HuH-7.5 (cell line): ENCODE measurements around the gene STIP1.

ENCODE experiments used
- DNase-seq: peaks from one replicate; pipeline ENCODE4 v3.0.0; 2011; ENCODE audit warnings: low spot score

Gene STIP1

DNA sequence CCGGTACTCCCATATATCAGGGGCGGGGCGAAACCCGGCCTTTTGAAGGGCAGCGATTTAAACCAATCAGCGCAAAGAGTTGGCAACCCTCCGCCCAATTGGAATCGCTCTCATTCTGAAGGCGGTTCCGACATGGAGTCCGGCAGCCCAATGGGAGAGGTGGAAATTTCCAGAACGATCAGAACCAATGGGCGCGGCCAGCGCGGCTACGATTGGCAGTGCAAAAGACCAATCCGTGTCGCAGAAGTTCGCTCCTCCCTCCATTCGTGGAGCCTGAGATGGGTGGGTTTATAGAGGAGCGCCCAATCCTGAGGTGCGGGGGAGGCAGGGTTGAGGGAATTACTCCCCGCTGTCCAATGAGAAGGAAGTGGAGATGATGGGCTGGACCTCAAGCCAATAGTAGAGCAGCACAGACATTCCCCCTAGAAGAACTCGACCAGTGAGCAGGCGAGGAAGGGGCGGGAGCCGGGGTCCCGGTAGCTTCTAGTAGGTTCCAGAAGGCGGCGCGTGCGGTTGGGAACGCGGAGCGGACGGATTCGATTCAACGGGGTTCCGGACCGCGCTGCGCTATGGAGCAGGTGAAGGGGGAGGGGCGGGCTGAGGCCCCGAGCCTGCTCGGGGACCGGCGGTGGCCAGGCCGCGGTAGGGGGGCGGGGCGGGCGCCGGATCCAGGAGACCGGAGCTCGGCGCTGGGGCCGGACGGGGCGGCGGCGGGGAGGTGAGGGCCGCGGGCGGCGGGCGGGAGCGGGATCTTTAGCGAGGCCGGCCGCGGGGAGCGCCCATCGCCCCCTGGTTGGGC lies at the start of gene STIP1:
Gene STIP1, plus strand, starts transcription at position 479 of the 799 bp plus-strand sequence. Its CDS starts 91 bp downstream, at position 570.
- peak; percentile 97 for DNase-seq

- no peak for DNase-seq
These were observed 49.1 kb upstream of the STIP1 start for GRCh38 chr11:64136765-64137441.

DNA sequence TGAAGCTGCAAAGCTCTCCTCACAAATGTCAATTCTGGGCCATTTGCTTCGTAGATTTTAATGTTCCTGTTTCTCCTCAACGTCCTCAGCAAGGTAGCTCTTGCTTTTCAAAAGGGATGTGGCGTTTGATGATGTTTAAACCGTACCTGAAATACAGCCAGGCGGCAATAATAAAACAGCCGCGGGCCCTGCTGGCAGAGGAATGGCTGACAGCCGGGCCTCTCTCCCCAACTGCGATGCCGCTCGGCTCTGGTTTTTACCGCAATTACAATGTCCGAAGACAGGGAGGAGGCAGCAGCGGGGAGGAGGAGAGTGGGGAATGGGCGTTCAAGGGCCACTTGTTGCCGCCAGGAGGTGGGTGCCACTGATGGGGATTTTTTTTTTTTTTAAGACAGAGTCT lies 47.6 kb upstream of the STIP1 start:
- no peak for DNase-seq

DNA sequence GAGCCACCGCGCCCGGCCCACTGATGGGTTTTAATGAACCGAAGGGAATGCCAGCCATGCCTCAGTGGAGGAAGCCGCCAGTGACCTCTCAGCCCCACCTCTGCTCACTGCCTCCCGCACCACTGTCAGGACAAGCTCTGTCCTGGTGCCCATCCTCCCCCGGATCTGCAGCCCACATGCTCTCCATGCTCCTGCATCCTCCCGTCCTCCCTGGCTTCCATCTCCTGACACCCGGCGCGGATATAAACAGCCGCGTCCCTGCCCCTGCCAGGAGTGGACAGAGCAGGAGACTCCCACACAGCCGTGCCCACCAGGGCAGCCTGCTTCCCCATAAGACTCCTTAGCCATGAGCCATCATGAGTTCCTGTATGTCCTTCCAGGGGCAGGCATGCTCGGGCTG lies 46.9 kb upstream of the STIP1 start:
- no peak for DNase-seq

- DNase-seq, result no peak
These were observed 45.9 kb upstream of the STIP1 start for GRCh38 chr11:64140082-64140481.

GRCh38 chr11:64141081-64141783 lies 44.7 kb upstream of the STIP1 start:
- DNase-seq, result no peak

DNA sequence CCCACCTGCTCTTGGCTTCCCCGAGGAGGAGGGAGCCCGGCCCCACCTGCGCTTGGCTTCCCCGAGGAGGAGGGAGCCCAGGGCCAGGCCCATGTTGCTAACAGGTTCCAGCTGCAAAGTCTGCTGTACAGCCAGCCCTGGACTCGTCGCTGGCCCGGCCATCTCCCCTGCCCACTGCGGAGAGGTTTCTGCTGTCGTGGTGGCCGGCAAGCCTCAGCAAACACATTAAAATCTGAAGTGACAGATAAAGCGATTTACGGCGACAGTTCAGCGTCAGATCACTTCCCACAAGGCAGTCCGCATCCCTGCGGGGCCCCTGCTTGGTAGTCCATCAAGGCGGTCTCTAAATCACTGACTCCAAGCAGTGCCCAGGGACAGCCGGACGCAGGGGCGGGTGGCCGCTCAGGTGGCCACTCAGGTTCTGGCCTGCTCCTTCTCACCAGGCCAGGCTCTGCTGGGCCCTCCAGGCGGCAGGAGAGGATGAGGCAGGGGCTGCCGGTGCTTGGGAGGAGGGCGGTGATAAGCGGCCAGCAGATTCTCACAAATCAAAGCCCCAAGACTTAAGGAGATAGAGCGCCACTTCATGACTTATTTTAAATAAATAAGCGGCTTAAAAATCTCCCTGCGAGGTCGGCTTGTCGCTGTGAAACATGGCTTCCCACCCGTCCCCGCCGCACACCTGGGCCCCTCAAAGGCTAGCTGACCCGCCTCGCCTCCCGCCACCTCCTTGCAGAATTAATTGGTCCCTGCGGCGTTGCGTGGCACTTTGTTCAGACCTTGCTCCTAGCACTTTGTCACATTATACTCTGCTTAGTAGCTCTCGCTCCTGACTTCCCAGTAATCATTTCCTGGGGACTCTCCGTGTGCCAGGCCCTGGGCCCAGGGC lies 41.1 kb upstream of the STIP1 start:
- DNase-seq, result no peak

GRCh38 chr11:64146036-64146955 lies 39.7 kb upstream of the STIP1 start:
- DNase-seq, result peak; percentile 84

GRCh38 chr11:64148226-64148916 lies 37.6 kb upstream of the STIP1 start:
- peak; percentile 88 for DNase-seq

- DNase-seq, result no peak
These were observed 36.9 kb upstream of the STIP1 start for GRCh38 chr11:64148917-64149617.

DNA sequence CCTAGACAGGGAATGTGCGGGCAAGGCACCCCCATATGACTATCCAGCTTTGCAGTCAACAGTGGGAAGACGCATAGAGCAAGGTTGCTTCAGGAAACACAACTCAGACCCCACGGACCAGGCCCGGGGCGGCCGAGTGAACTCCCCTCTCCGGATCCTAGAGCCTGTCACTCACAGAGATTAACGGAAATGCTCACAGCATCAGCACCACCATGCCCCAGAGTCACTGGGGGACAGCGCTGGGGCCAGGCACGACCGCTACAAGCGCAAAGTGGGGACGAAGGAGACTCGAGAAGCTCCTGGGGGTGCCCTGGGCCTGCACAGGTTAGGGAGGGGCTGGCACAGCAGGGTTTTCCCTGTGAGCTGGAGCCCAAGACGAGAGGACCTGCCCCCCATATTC lies 35.9 kb upstream of the STIP1 start:
- no peak for DNase-seq

DNA sequence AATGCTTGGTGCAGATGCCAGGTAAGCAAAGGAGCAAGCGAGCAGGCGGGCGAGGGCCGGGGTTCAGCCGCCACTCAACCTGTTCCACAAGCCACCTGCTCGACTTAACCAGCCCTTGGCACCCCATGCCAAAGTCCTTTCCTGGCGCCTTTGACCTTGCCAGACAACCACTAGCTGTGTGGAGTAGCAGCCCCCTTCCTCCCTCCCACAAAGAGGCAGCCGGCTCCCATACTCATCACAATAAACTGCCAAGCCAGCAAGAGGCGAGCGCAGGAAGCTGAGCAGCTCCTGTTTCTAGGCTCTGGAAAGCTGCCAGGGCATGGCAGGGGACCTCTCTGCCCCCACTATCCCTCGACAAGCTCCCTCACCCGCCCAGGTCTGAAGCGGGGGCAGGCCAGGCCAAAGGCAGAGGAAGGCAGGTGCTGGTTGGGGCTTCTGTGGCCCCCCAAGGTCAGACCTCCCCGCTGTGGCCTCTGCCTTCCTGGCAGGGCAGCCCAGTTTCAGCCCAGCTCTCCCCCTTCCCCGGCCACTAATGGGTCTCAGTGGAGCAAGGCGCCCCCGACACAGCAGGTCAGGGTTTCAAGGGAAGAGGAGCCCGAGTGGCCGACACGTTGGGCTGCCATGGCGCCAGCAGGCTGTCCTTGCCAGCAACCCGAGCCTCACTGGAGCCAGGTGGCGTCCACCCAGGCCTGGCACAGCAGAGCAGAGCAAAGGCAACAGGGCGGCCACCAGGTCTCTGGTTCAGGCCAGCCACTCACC lies 35.3 kb upstream of the STIP1 start:
- no peak for DNase-seq

- DNase-seq, result no peak
These were observed 34.6 kb upstream of the STIP1 start for GRCh38 chr11:64151337-64151736.

- DNase-seq, result peak; percentile 95
These were observed 32.9 kb upstream of the STIP1 start for GRCh38 chr11:64152841-64153691.

DNA sequence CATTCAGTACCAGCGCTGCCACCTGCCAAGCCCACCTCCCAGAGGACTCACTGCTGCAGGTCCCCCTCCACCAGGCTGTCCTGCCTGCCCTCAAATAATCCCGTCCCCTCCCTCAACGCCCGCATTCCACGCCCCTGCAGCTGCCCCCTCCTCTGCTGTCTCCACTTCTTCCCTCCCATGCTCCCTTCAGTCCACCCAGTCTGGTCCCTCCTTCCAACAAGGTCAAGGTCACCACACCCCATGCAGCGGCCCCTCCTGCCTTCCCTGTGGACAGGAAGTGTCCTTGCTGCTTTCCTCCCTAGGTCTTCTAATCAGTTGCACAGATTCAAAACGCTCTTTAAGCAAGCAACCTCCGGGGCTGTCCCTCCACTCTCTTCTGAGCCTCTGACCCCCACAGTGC lies 32.2 kb upstream of the STIP1 start:
- no peak for DNase-seq

DNA sequence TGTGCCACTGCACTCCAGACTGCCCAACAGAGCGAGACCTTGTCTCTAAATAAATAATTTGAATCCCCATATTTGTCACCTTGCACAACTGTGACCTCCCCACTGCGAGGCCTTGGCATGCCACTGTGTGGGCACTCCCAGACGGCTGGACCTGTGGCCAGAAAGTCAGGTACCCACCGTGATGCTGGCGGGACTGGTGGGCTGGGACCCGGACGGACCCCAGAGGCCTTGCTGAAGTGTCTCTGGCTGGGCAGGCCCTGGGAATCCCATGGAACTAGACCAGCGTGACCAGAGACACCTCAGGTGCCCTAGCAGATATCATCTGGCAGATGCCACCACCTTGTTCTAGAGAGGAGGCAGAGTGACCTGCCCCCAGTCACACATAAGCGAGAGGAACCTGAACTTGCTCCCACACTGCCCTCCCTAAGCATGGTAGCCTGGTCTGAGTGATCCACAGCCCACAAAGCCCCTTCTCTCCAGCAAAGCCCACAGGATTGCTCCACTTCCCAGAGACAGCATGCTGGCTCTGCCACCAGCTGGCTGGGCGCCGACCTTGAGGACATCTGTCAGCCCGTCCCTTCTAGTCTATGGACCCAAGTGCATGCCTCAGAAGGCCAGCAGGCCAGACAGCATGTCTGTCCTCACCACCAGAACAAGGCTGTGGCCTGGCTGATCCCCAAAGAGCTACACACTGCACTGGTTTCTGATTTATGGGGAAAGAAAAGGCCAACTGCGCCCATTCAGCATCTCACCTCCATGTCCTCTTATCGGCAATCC lies 29.5 kb upstream of the STIP1 start:
- DNase-seq, result no peak
